HepG2 (cell line): ENCODE data around the gene SCN2A. TPM values are rescaled to one million over a fixed set of nuclear protein-coding genes. Genes with fewer than 3 reads are reported as not detected.

Experiments
- CBX2 ChIP-seq, 2 experiments: fragments of 200-600 bp in 1 of 2; sonication (generic); formaldehyde crosslinking in 1 of 2; IDR thresholded peaks; 2 replicates each; pipeline versions ENCODE4 v1.7.0 to v1.8.1; 2018 to 2022; ENCODE audit warnings: low read depth in 2 of 2, low read length in 1 of 2, mild to moderate bottlenecking in 1 of 2, missing genetic modification reagents in 1 of 2
- GPN1 ChIP-seq: sonication (generic); formaldehyde crosslinking; IDR thresholded peaks from 2 replicates; pipeline ENCODE4 v1.5.1; 2020; ENCODE audit warnings: missing genetic modification reagents, borderline replicate concordance
- HCFC1 ChIP-seq: fragments of 150-350 bp; IDR thresholded peaks from 2 replicates; pipeline ENCODE4 v1.6.1; 2014; ENCODE audit warnings: low read depth, low read length
- HHEX ChIP-seq: IDR thresholded peaks from 2 replicates; pipeline ENCODE4 v1.6.1; 2016; ENCODE audit warnings: control low read depth
- KLF11 ChIP-seq: IDR thresholded peaks from 2 replicates; pipeline ENCODE4 v1.6.1; 2016; ENCODE audit warnings: missing compliant biosample characterization
- KMT2A ChIP-seq: sonication (generic); formaldehyde crosslinking; IDR thresholded peaks from 2 replicates; pipeline ENCODE4 v1.4.0; 2020; ENCODE audit warnings: missing genetic modification reagents
- NFE2L1 ChIP-seq: sonication (generic); formaldehyde crosslinking; IDR thresholded peaks from 2 replicates; pipeline ENCODE4 v1.4.0; 2020; ENCODE audit warnings: missing genetic modification reagents, mild to moderate bottlenecking, borderline replicate concordance
- NFIC ChIP-seq: IDR thresholded peaks from 2 replicates; pipeline ENCODE4 v1.6.1; 2012; ENCODE audit warnings: mild to moderate bottlenecking, low read length, inconsistent platforms
- SAFB2 ChIP-seq: sonication (generic); formaldehyde crosslinking; IDR thresholded peaks from 2 replicates; pipeline ENCODE4 v1.5.1; 2020; ENCODE audit warnings: missing genetic modification reagents, low read depth, mild to moderate bottlenecking, borderline replicate concordance
- SMC3 ChIP-seq: IDR thresholded peaks from 2 replicates; pipeline ENCODE4 v1.6.1; 2011; ENCODE audit warnings: low read length, improper control_type of control experiment
- SOX13 ChIP-seq, 3 experiments: fragments of 450-650 bp in 1 of 3; sonication (generic) in 1 of 3; formaldehyde crosslinking in 1 of 3; IDR thresholded peaks in 2 of 3; conservative IDR thresholded peaks in 1 of 3; 2 replicates each; pipeline versions ENCODE4 v1.5.0 to v1.6.1; 2016 to 2020; ENCODE audit warnings: antibody characterized with exemption in 1 of 3, mild to moderate bottlenecking in 1 of 3, missing compliant biosample characterization in 1 of 3, missing genetic modification reagents in 1 of 3, moderate library complexity in 1 of 3
- SP4 ChIP-seq: sonication (generic); formaldehyde crosslinking; IDR thresholded peaks from 2 replicates; pipeline ENCODE4 v1.8.1; 2023; ENCODE audit warnings: mild to moderate bottlenecking, missing genetic modification reagents
- STAG1 ChIP-seq: sonication (generic); formaldehyde crosslinking; IDR thresholded peaks from 2 replicates; pipeline ENCODE4 v1.4.0; 2020; ENCODE audit warnings: missing genetic modification reagents
- TMF1 ChIP-seq: sonication (generic); formaldehyde crosslinking; IDR thresholded peaks from 2 replicates; pipeline ENCODE4 v1.8.1; 2022; ENCODE audit warnings: low read depth, missing genetic modification reagents
- TSC22D2 ChIP-seq: sonication (generic); formaldehyde crosslinking; IDR thresholded peaks from 2 replicates; pipeline ENCODE4 v1.5.1; 2020; ENCODE audit warnings: missing genetic modification reagents, mild to moderate bottlenecking, borderline replicate concordance
- ZBTB7B ChIP-seq: sonication (generic); formaldehyde crosslinking; IDR thresholded peaks from 2 replicates; pipeline ENCODE4 v1.4.0; 2020; ENCODE audit warnings: missing genetic modification reagents
- ZNF234 ChIP-seq: sonication (generic); formaldehyde crosslinking; conservative IDR thresholded peaks from 2 replicates; pipeline ENCODE4 v1.5.1; 2020; ENCODE audit warnings: mild to moderate bottlenecking, missing genetic modification reagents
- ZNF251 ChIP-seq: sonication (generic); formaldehyde crosslinking; IDR thresholded peaks from 2 replicates; pipeline ENCODE4 v1.9.0; 2021; ENCODE audit warnings: mild to moderate bottlenecking, missing genetic modification reagents
- polyA plus RNA-seq, 8 experiments: library from polyadenylated mRNA; depleted of rRNA in 3 of 8; stranded (reverse) in 7 of 8; unstranded in 1 of 8; fragments of >200 nt; fragmentation: Illumina TruSeq in 4 of 8; extraction: Trizol in 4 of 8; gene quantifications; 2 replicates each; pipeline versions ENCODE4 v1.2.1 to v1.2.3, GENCODE V29; 2011 to 2016; ENCODE audit warnings: low read depth in 4 of 8, missing spikeins in 1 of 8, mixed read lengths in 1 of 8; ENCODE audit not compliant: insufficient read depth in 1 of 8
- total RNA-seq, 5 experiments: library from RNA; depleted of rRNA; stranded (reverse); fragments of >200 nt; fragmentation: Illumina TruSeq; extraction: Trizol; gene quantifications; 2 replicates each; pipeline ENCODE4 v1.2.3, GENCODE V29; 2016; ENCODE audit warnings: low read depth in 1 of 5
- TF ChIP-seq, protein P1 (sequence below): sonication (generic); formaldehyde crosslinking; IDR thresholded peaks from 2 replicates; pipeline ENCODE4 v1.5.0; 2020; ENCODE audit warnings: mild to moderate bottlenecking, missing genetic modification reagents

The SCN2A gene
- total and polyA plus RNA-seq, 2 of the 13 experiments (the other 11 are each of a cell fraction or from before 2014, with no cell fraction given) = 0.20 to 0.30 TPM

- TF ChIP-seq, protein P1, sequence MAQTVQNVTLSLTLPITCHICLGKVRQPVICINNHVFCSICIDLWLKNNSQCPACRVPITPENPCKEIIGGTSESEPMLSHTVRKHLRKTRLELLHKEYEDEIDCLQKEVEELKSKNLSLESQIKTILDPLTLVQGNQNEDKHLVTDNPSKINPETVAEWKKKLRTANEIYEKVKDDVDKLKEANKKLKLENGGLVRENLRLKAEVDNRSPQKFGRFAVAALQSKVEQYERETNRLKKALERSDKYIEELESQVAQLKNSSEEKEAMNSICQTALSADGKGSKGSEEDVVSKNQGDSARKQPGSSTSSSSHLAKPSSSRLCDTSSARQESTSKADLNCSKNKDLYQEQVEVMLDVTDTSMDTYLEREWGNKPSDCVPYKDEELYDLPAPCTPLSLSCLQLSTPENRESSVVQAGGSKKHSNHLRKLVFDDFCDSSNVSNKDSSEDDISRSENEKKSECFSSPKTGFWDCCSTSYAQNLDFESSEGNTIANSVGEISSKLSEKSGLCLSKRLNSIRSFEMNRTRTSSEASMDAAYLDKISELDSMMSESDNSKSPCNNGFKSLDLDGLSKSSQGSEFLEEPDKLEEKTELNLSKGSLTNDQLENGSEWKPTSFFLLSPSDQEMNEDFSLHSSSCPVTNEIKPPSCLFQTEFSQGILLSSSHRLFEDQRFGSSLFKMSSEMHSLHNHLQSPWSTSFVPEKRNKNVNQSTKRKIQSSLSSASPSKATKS (CRISPR knock-in tag) = no peak
- TF ChIP-seq KMT2A (CRISPR knock-in tag) (no peak), ZNF234 (CRISPR knock-in tag) (no peak), SAFB2 (CRISPR knock-in tag) (no peak), SP4 (CRISPR knock-in tag) (no peak), ZNF251 (no peak), TMF1 (no peak), KLF11 (CRISPR knock-in tag) (no peak), NFE2L1 (CRISPR knock-in tag) (no peak), TSC22D2 (CRISPR knock-in tag) (no peak), ZBTB7B (CRISPR knock-in tag) (no peak), GPN1 (CRISPR knock-in tag) (no peak), CBX2 (IDR thresholded peaks at IDR 0.05; ENCODE audit: low read depth, low read length) (no peak), CBX2 (CRISPR knock-in tag; IDR thresholded peaks at IDR 0.05; ENCODE audit: low read depth) (no peak), NFIC (no peak), HHEX (CRISPR knock-in tag) (no peak), SOX13 (IDR thresholded peaks at IDR 0.05) (no peak), SOX13 (CRISPR knock-in tag; conservative IDR thresholded peaks at IDR 0.05 in 1 of 2, IDR thresholded peaks at IDR 0.05 in 1 of 2) (no peak), HCFC1 (no peak), SMC3 (peak; percentile 54; the same call in 1 of the 2 replicates), STAG1 (CRISPR knock-in tag) (peak; percentile 61)
These were observed at the start of gene SCN2A (continued) for GRCh38 chr2:165239230-165239629.
